Measurements from ENCODE around the gene NAA30. TPM values are rescaled to one million over a fixed set of nuclear protein-coding genes. Genes with fewer than 3 reads are reported as not detected.
A peak's percentile ranks its signal among the peaks of the same experiment; 100 is the strongest.

The NAA30 gene
- total and polyA plus RNA-seq, 2 donors (not counting 1 experiment from before 2014, with no cell fraction given) = 2.8 to 13.3 TPM

- peak overlapping the region in 1 of 2 donors; percentile 82 for H3K27ac ChIP-seq (ENCODE audit: low read length in 2 of 2)
- no peaks in the 10 kb centered on the region for H3K36me3 ChIP-seq (replicated peaks in 1 of 2; ENCODE audit: control extremely low read depth in 1 of 2, control insufficient read depth in 1 of 2, extremely low read depth in 1 of 2, insufficient read depth in 2 of 2, low read length in 1 of 2)
- peaks cover 19 to 28% of the 10 kb centered on the region in 2 donors for H3K4me1 ChIP-seq (ENCODE audit: control insufficient read depth in 2 of 2, insufficient read depth in 2 of 2, low read length in 2 of 2)
- Mint-ChIP-seq H3K9me3 (ENCODE audit: insufficient read depth) (no peaks in the 10 kb centered on the region), H3K4me1 (peaks cover 42% of the 10 kb centered on the region), H3K27ac (peak overlapping the region; percentile 10), H3K4me3 (peak overlapping the region; percentile 88), H3K27me3 (no peaks in the 10 kb centered on the region)
- H3K27me3 ChIP-seq (replicated peaks in 1 of 4; ENCODE audit: control extremely low read depth in 1 of 4, control insufficient read depth in 3 of 4, insufficient read depth in 4 of 4, low read length in 3 of 4) = no peaks in the 10 kb centered on the region
- intact Hi-C loops (cut with micrococcal nuclease) = loop anchor here (2.0 to 10.0 kb wide), 7 partner anchors 65 to 1979 kb away; partner anchors contain the start of genes ATG14, DAAM1, PELI2 and TOMM20L
- H3K9me3 ChIP-seq (ENCODE audit: control extremely low read depth in 1 of 3, control insufficient read depth in 2 of 3, insufficient read depth in 1 of 3, low read length in 2 of 3) = no peaks in the 10 kb centered on the region
- WGBS (ENCODE audit: insufficient coverage) = 33% methylated on average over 11 of the region's 23 CpGs
- no peak for TF ChIP-seq EZH2 (IDR thresholded peaks at IDR 0.05; ENCODE audit: borderline replicate concordance, insufficient read depth, low read depth, low read length, poor library complexity, severe bottlenecking)
- no peak for TF ChIP-seq CTCF (IDR thresholded peaks at IDR 0.05)
- peaks cover 44% of the 10 kb centered on the region for H3K79me2 ChIP-seq (ENCODE audit: control insufficient read depth, insufficient read depth, low read length)
- peak overlapping the region; percentile 83 for H3K9ac ChIP-seq (ENCODE audit: low read length)
- no peak for DNase-seq
- CTCF ChIA-PET = no interaction called here
- no peak for ATAC-seq (ENCODE audit: low read depth)
- POLR2A ChIA-PET = interaction anchor here (2.6 kb wide), 1 partner anchor 123 kb away, joined by 16 read pairs; the partner anchor contains the start of genes AP5M1 and EXOC5
- H3K4me3 ChIP-seq (ENCODE audit: control extremely low read depth in 1 of 5, extremely low read depth in 1 of 5, insufficient read depth in 1 of 5, low read depth in 2 of 5, low read length in 4 of 5) = peak overlapping the region; percentile 38 to 97 (median 81)
- H3K4me2 ChIP-seq (replicated peaks; ENCODE audit: low read depth, low read length, poor library complexity, severe bottlenecking) = peak overlapping the region; percentile 80
- peaks cover 26% of the 10 kb centered on the region for H4K20me1 ChIP-seq (ENCODE audit: control insufficient read depth, insufficient read depth, low read length, poor library complexity, severe bottlenecking)
- peak overlapping the region; percentile 94 for H2AFZ ChIP-seq (ENCODE audit: insufficient read depth, low read depth, low read length, poor library complexity, severe bottlenecking)
These were observed 1.3 kb downstream of the NAA30 start for GRCh38 chr14:57391517-57392195.

GRCh38 chr14:57392830-57393229 is 2.4 kb downstream of the NAA30 start:
- Mint-ChIP-seq H3K4me3 (peak overlapping the region; percentile 54), H3K9me3 (ENCODE audit: insufficient read depth) (no peaks in the 10 kb centered on the region), H3K4me1 (peaks cover 42% of the 10 kb centered on the region), H3K27ac (no peak overlapping the region), H3K27me3 (no peaks in the 10 kb centered on the region)
- no peak for TF ChIP-seq EZH2 (IDR thresholded peaks at IDR 0.05; ENCODE audit: borderline replicate concordance, insufficient read depth, low read depth, low read length, poor library complexity, severe bottlenecking)
- TF ChIP-seq CTCF (IDR thresholded peaks at IDR 0.05) = no peak
- Histone ChIP-seq H3K9ac (ENCODE audit: low read length) (no peak overlapping the region), H3K79me2 (ENCODE audit: control insufficient read depth, insufficient read depth, low read length) (peaks cover 52% of the 10 kb centered on the region), H3K4me2 (replicated peaks; ENCODE audit: low read depth, low read length, poor library complexity, severe bottlenecking) (peak overlapping the region; percentile 80), H3K36me3 (replicated peaks in 1 of 2; ENCODE audit: control extremely low read depth in 1 of 2, control insufficient read depth in 1 of 2, extremely low read depth in 1 of 2, insufficient read depth in 2 of 2, low read length in 1 of 2) (peaks cover 0 to 6% of the 10 kb centered on the region in 2 experiments), H3K27me3 (replicated peaks in 1 of 4; ENCODE audit: control extremely low read depth in 1 of 4, control insufficient read depth in 3 of 4, insufficient read depth in 4 of 4, low read length in 3 of 4) (no peaks in the 10 kb centered on the region), H2AFZ (ENCODE audit: insufficient read depth, low read depth, low read length, poor library complexity, severe bottlenecking) (no peak overlapping the region), H3K4me1 (ENCODE audit: control insufficient read depth in 2 of 2, insufficient read depth in 2 of 2, low read length in 2 of 2) (peaks cover 19 to 28% of the 10 kb centered on the region in 2 donors), H4K20me1 (ENCODE audit: control insufficient read depth, insufficient read depth, low read length, poor library complexity, severe bottlenecking) (peaks cover 26% of the 10 kb centered on the region), H3K9me3 (ENCODE audit: control extremely low read depth in 1 of 3, control insufficient read depth in 2 of 3, insufficient read depth in 1 of 3, low read length in 2 of 3) (no peaks in the 10 kb centered on the region), H3K4me3 (ENCODE audit: control extremely low read depth in 1 of 5, extremely low read depth in 1 of 5, insufficient read depth in 1 of 5, low read depth in 2 of 5, low read length in 4 of 5) (no peak overlapping the region), H3K27ac (ENCODE audit: low read length in 2 of 2) (no peak overlapping the region)
- ChIA-PET CTCF (no interaction called here), POLR2A (no interaction called here)
- intact Hi-C loops (cut with micrococcal nuclease) = loop anchor here (5.0 to 10.0 kb wide), 6 partner anchors 804 to 1981 kb away; partner anchors contain the start of genes ATG14, DAAM1, PELI2 and TOMM20L
- ATAC-seq (ENCODE audit: low read depth) = no peak
- DNase-seq = no peak

Measured in B cell (primary cell).